Measurements from ENCODE around the gene BANK1.

Gene BANK1

GRCh38 chr4:101790521-101791181 lies at the start of gene BANK1:
TSS of gene BANK1 (plus strand) at chr4:101790730. CDS start at chr4:101790881, 151 bp downstream.
- DNase-seq (ENCODE audit: low read depth) = no peak

- DNase-seq (ENCODE audit: low read depth) = no peak
Measured at GRCh38 chr4:101753721-101754120, 36.8 kb upstream of the BANK1 start.

- DNase-seq (ENCODE audit: low read depth) = no peak
Measured at GRCh38 chr4:101756181-101756580, 34.3 kb upstream of the BANK1 start.

- DNase-seq (ENCODE audit: low read depth) = no peak
Measured at GRCh38 chr4:101761405-101761804, 29.1 kb upstream of the BANK1 start.

GRCh38 chr4:101762025-101762424 lies 28.5 kb upstream of the BANK1 start:
- DNase-seq (ENCODE audit: low read depth) = no peak

GRCh38 chr4:101762534-101762933 lies 28.0 kb upstream of the BANK1 start:
- no peak for DNase-seq (ENCODE audit: low read depth)

- DNase-seq (ENCODE audit: low read depth) = no peak
Measured at GRCh38 chr4:101763576-101763975, 27.0 kb upstream of the BANK1 start.

- DNase-seq (ENCODE audit: low read depth) = no peak
Measured at GRCh38 chr4:101774807-101775206, 15.7 kb upstream of the BANK1 start.

GRCh38 chr4:101777431-101777830 lies 13.1 kb upstream of the BANK1 start:
- DNase-seq (ENCODE audit: low read depth) = no peak

- no peak for DNase-seq (ENCODE audit: low read depth)
Measured at GRCh38 chr4:101780284-101780683, 10.2 kb upstream of the BANK1 start.

- DNase-seq (ENCODE audit: low read depth) = no peak
Measured at GRCh38 chr4:101782546-101782945, 8.0 kb upstream of the BANK1 start.

- no peak for DNase-seq (ENCODE audit: low read depth)
Measured at GRCh38 chr4:101784957-101785356, 5.6 kb upstream of the BANK1 start.

- DNase-seq (ENCODE audit: low read depth) = no peak
Measured at GRCh38 chr4:101785486-101785885, 5.0 kb upstream of the BANK1 start.

GRCh38 chr4:101787701-101788316 lies 2.7 kb upstream of the BANK1 start:
- no peak for DNase-seq (ENCODE audit: low read depth)

GRCh38 chr4:101791182-101791558 lies 640 bp downstream of the BANK1 start:
- no peak for DNase-seq (ENCODE audit: low read depth)

- no peak for DNase-seq (ENCODE audit: low read depth)
Measured at GRCh38 chr4:101792056-101792590, 1.6 kb downstream of the BANK1 start.

- DNase-seq (ENCODE audit: low read depth) = no peak
Measured at GRCh38 chr4:101793397-101793796, 2.9 kb downstream of the BANK1 start.

GRCh38 chr4:101794806-101795205 lies 4.3 kb downstream of the BANK1 start:
- DNase-seq (ENCODE audit: low read depth) = no peak

- no peak for DNase-seq (ENCODE audit: low read depth)
Measured at GRCh38 chr4:101795704-101796103, 5.2 kb downstream of the BANK1 start.

GRCh38 chr4:101801958-101802357 lies 11.4 kb downstream of the BANK1 start:
- DNase-seq (ENCODE audit: low read depth) = no peak

- DNase-seq (ENCODE audit: low read depth) = no peak
Measured at GRCh38 chr4:101806914-101807313, 16.4 kb downstream of the BANK1 start.

- no peak for DNase-seq (ENCODE audit: low read depth)
Measured at GRCh38 chr4:101807351-101807750, 16.8 kb downstream of the BANK1 start.

GRCh38 chr4:101813604-101814003 lies 23.1 kb downstream of the BANK1 start:
- DNase-seq (ENCODE audit: low read depth) = no peak

GRCh38 chr4:101818362-101818761 lies 27.8 kb downstream of the BANK1 start:
- no peak for DNase-seq (ENCODE audit: low read depth)

Data from HS-27A (cell line).